SU-DHL-6 (cell line): ENCODE data around the gene KLHL42.
A peak's percentile ranks its signal among the peaks of the same experiment; 100 is the strongest.

Source experiments
- H2AFZ ChIP-seq: fragments of 200-600 bp; sonication (generic); 2 replicates; pipeline ENCODE4 v1.6.1; 2014; ENCODE audit warnings: low read depth, mild to moderate bottlenecking, moderate library complexity, mixed read lengths, antibody characterized with exemption, low read length; ENCODE audit not compliant: severe bottlenecking
- H3F3A ChIP-seq: fragments of 200-600 bp; shearing (Covaris generic); 2 replicates; pipeline ENCODE4 v1.6.0; 2016; ENCODE audit warnings: antibody characterized with exemption, mild to moderate bottlenecking; ENCODE audit not compliant: insufficient read depth
- H3K27ac ChIP-seq: fragments of 200-600 bp; sonication (generic); 2 replicates; pipeline ENCODE4 v1.5.1; 2016; ENCODE audit warnings: low read depth, mild to moderate bottlenecking, low read length, moderate library complexity, mixed read lengths
- H3K27me3 ChIP-seq: fragments of 200-600 bp; sonication (generic), shearing (Covaris generic); 2 replicates; pipeline ENCODE4 v1.6.0; 2014; ENCODE audit warnings: mild to moderate bottlenecking, low read length
- H3K36me3 ChIP-seq: fragments of 200-600 bp; sonication (generic); 2 replicates; pipeline ENCODE4 v1.6.1; 2014; ENCODE audit warnings: mild to moderate bottlenecking, low read length, mixed read lengths
- H3K4me2 ChIP-seq: fragments of 300-600, 200-600 bp; shearing (Covaris generic), sonication (generic); 2 replicates; pipeline ENCODE4 v1.6.0; 2014; ENCODE audit warnings: low read length, low read depth, mild to moderate bottlenecking; ENCODE audit not compliant: poor library complexity, severe bottlenecking
- H3K4me3 ChIP-seq: fragments of 200-600 bp; sonication (generic); 2 replicates; pipeline ENCODE4 v1.5.1; 2014; ENCODE audit warnings: antibody characterized with exemption, low read length, mild to moderate bottlenecking, mixed read lengths; ENCODE audit not compliant: insufficient read depth, poor library complexity, severe bottlenecking
- H3K79me2 ChIP-seq: fragments of 200-600 bp; sonication (generic); 2 replicates; pipeline ENCODE4 v1.6.1; 2014; ENCODE audit warnings: mild to moderate bottlenecking, low read length, moderate library complexity; ENCODE audit not compliant: insufficient read depth
- H3K9ac ChIP-seq: fragments of 200-600 bp; sonication (generic); 2 replicates; pipeline ENCODE4 v1.7.0; 2014; ENCODE audit warnings: mild to moderate bottlenecking, low read length
- H3K9me2 ChIP-seq: fragments of 200-600 bp; sonication (generic); replicated peaks from 2 replicates; pipeline ENCODE4 v1.6.1; 2014; ENCODE audit warnings: low read length; ENCODE audit not compliant: insufficient read depth
- H3K9me3 ChIP-seq: fragments of 200-600 bp; sonication (generic); 2 replicates; pipeline ENCODE4 v1.6.1; 2014; ENCODE audit warnings: low read length, mixed read lengths; ENCODE audit not compliant: insufficient read depth
- H4K20me1 ChIP-seq: fragments of 200-600 bp; sonication (generic); 2 replicates; pipeline ENCODE4 v1.6.1; 2014; ENCODE audit warnings: low read depth, mild to moderate bottlenecking, antibody characterized with exemption, low read length, moderate library complexity, mixed read lengths
- EZH2phosphoT487 ChIP-seq: fragments of 200-600 bp; sonication (generic), shearing (Covaris generic); conservative IDR thresholded peaks from 2 replicates; pipeline ENCODE4 v1.6.1; 2018; ENCODE audit warnings: mild to moderate bottlenecking, antibody characterized with exemption, low read length, moderate library complexity, mixed read lengths
- TF ChIP-seq, protein P1 (sequence below): fragments of 200-600 bp; sonication (generic); IDR thresholded peaks from one replicate; pipeline ENCODE4 v1.5.1; 2017; ENCODE audit warnings: antibody characterized with exemption, mild to moderate bottlenecking, low read length, moderate library complexity; ENCODE audit not compliant: insufficient read depth, poor library complexity, severe bottlenecking

Gene KLHL42

DNA sequence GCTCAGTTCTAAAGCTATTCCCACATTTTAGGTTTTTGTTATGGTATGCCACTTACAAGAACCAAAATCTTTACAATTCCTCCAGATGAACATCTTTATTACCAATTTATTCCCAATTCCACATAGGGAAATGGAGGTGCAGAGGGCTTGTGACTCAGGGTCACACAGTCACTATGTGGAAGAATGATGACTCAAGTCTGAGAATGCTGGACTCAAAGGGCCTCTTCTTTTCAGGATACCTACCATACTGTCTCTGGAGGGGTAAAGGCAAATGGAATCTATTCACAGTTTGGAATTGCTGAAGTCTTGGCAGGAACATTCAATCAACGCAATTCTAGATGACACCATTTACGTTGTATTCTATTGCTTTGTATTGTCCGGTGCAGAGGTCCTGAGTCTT is 48.2 kb downstream of the KLHL42 start:
- Histone ChIP-seq H2AFZ (no peak overlapping the region), H3K4me2 (peak overlapping the region; percentile 74), H3K27me3 (no peaks in the 10 kb centered on the region), H3K36me3 (no peaks in the 10 kb centered on the region), H3F3A (peaks cover 27% of the 10 kb centered on the region), H3K9ac (peak overlapping the region; percentile 82), H3K79me2 (peaks cover 48% of the 10 kb centered on the region), H3K9me2 (no peaks in the 10 kb centered on the region), H4K20me1 (no peaks in the 10 kb centered on the region), H3K4me3 (no peak overlapping the region), H3K27ac (peak overlapping the region; percentile 85), H3K9me3 (no peaks in the 10 kb centered on the region)
- no peak for TF ChIP-seq EZH2phosphoT487
- TF ChIP-seq, protein P1, sequence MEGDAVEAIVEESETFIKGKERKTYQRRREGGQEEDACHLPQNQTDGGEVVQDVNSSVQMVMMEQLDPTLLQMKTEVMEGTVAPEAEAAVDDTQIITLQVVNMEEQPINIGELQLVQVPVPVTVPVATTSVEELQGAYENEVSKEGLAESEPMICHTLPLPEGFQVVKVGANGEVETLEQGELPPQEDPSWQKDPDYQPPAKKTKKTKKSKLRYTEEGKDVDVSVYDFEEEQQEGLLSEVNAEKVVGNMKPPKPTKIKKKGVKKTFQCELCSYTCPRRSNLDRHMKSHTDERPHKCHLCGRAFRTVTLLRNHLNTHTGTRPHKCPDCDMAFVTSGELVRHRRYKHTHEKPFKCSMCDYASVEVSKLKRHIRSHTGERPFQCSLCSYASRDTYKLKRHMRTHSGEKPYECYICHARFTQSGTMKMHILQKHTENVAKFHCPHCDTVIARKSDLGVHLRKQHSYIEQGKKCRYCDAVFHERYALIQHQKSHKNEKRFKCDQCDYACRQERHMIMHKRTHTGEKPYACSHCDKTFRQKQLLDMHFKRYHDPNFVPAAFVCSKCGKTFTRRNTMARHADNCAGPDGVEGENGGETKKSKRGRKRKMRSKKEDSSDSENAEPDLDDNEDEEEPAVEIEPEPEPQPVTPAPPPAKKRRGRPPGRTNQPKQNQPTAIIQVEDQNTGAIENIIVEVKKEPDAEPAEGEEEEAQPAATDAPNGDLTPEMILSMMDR: no peak

DNA sequence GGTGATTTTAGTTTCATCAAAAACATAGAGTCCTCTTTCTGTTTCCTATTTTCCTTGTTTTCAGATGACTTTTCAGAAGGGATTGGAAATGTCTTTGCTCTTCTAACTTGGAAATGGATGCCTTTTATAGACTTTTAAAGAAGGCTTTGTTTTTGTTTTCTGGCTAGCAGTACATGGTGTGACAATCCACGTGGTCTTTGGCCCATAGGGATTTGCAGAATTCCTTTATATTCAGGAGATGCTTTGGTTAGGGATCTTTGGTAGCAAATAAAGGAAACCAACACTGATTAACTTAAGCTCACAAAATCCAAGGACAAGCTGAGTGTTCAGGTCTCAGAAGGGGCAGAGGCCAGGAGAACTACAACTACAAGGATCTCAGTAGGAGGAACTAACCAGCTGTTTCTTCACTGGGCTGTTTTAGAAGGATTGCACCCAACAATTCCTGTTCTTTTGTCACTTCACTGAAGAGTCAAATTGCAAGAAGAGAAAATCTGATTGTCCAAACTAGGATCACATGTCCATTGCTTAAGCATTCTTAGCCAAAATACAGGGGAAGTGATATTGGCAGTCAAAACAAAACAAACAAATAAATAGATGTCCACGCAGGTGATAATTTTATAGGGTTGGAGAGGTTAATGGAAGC is 58.6 kb downstream of the KLHL42 start:
- Histone ChIP-seq H3K4me3 (no peak overlapping the region), H3K9me3 (peaks cover 9% of the 10 kb centered on the region; the same call in 1 of the 2 replicates), H3K27ac (peak overlapping the region; percentile 96), H3K9ac (no peak overlapping the region), H3K4me2 (peak overlapping the region; percentile 65), H3K36me3 (peaks cover 12% of the 10 kb centered on the region), H3F3A (peaks cover 47% of the 10 kb centered on the region), H2AFZ (no peak overlapping the region), H3K9me2 (no peaks in the 10 kb centered on the region), H4K20me1 (no peaks in the 10 kb centered on the region), H3K79me2 (peaks cover 50% of the 10 kb centered on the region; the same call in 1 of the 2 replicates), H3K27me3 (no peaks in the 10 kb centered on the region)
- TF ChIP-seq EZH2phosphoT487: no peak
- TF ChIP-seq, protein P1: no peak

DNA sequence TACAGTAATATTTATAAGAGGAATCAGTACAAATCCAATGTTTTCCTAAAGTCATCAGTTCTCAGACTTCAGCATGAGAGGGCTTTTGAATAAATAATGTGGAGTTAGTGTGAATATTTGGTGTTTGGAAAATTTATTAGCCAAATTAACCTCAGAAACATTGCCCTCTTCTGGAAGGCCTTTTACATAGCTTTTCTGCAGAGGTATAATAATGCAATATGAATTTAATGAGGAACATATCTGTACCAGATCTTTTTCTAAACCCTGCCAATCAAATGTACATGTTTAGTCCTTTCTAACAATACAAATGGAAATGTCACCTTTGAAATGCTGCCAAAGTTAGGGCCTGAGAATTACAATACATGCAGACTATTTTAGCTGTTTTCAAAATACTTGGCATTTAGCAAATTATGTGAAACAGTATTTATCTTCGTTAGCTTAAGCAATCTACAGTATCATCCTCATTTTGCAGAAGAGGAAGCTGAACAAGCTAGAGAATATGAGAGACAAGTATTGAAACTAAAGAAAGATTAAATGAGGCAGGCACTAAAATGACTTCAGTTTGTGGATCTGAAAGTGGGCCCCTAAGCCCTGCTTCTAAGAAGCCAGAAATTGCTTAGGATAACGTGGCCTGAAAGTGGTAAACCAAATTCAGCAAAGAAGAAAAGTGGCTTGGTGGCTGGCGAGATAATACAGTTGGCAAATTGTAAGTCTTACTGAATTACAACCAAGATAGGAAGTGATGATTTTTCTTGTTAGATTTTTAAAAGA is 60.4 kb downstream of the KLHL42 start:
- Histone ChIP-seq H3K27me3 (no peaks in the 10 kb centered on the region), H3K9me3 (no peaks in the 10 kb centered on the region), H2AFZ (no peak overlapping the region), H3K9ac (peak overlapping the region; percentile 49), H3K4me2 (peak overlapping the region; percentile 65), H3K27ac (peak overlapping the region; percentile 96), H3F3A (peaks cover 48% of the 10 kb centered on the region), H4K20me1 (no peaks in the 10 kb centered on the region), H3K9me2 (no peaks in the 10 kb centered on the region), H3K36me3 (peaks cover 1% of the 10 kb centered on the region; the same call in 1 of the 2 replicates), H3K4me3 (no peak overlapping the region), H3K79me2 (peaks cover 32% of the 10 kb centered on the region; the same call in 1 of the 2 replicates)
- TF ChIP-seq, protein P1: peak; percentile 30
- TF ChIP-seq EZH2phosphoT487: no peak
